Measurements from ENCODE around the gene CEP55.
A peak's percentile ranks its signal among the peaks of the same experiment; 100 is the strongest.
"Not testable (repeated sequence)": the region's sequence is repeated elsewhere in the genome, so short reads cannot be mapped to it uniquely, and the experiment has no call there.

Gene CEP55

DNA sequence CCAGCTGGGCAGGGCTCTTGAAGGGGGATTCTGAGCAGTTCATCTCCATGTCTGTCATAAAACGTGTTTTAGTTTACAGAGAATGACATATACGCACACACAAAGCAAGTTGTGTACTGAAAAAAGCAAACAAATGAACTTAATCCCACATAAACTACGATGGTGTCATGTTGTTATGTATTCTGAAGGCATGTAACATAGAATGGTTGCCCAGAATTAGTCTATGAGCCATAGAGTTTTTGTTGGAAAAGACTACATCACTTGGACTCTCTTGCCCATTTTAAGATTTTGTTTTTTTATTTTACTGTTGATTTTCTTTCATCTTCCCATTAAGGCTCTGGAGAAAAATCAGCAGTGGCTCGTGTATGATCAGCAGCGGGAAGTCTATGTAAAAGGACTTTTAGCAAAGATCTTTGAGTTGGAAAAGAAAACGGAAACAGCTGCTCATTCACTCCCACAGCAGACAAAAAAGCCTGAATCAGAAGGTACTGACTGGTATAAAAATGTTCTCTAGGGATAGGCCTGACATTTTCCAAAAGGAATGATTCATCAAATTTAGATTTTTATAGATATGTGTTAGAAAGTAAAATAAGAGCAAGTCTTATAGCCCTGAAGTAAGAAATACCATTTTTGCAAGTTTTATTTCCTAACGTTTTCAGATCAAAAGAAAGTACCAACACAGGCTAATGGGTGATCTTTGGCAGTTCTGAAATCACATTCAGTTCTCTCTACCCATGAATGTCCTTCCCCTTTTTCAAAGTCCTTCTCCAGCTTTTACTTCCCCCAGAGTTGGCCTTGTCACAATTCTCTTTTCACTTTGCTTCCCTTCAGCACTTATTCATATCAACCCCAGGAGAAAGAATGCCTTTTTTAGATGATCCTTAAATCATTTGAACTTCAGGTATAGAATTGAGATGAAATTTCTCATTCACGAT lies 18.9 kb downstream of the CEP55 start:
- peak; percentile 57 for DNase-seq (ENCODE audit: low read depth)
- no peak overlapping the region for H3K4me3 ChIP-seq (replicated peaks; ENCODE audit: low read depth, low read length)
- TF ChIP-seq, protein P1, sequence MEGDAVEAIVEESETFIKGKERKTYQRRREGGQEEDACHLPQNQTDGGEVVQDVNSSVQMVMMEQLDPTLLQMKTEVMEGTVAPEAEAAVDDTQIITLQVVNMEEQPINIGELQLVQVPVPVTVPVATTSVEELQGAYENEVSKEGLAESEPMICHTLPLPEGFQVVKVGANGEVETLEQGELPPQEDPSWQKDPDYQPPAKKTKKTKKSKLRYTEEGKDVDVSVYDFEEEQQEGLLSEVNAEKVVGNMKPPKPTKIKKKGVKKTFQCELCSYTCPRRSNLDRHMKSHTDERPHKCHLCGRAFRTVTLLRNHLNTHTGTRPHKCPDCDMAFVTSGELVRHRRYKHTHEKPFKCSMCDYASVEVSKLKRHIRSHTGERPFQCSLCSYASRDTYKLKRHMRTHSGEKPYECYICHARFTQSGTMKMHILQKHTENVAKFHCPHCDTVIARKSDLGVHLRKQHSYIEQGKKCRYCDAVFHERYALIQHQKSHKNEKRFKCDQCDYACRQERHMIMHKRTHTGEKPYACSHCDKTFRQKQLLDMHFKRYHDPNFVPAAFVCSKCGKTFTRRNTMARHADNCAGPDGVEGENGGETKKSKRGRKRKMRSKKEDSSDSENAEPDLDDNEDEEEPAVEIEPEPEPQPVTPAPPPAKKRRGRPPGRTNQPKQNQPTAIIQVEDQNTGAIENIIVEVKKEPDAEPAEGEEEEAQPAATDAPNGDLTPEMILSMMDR (IDR thresholded peaks at IDR 0.05; ENCODE audit: low read length, missing control alignments): no peak

DNA sequence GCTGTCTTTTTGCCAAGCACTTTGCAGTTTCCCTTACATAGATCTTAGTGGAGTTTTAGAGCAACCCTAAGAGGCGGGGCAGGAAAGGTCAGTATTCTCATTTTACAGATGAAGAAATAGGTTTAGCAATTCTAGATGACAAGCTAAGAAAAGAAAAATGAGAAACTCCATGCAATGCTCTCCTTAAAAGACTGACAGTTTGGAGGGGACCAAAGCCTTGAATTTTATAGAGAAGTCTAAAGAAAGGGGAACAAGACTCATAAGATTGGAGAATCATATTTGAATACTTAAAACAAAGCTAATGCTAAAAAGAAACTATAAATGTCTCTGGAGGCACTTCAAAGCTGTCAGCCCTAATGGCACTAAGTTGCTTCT lies 19.6 kb downstream of the CEP55 start:
- DNase-seq (ENCODE audit: low read depth): peak; percentile 14
- TF ChIP-seq, protein P1 (IDR thresholded peaks at IDR 0.05; ENCODE audit: low read length, missing control alignments): no peak
- no peak overlapping the region for H3K4me3 ChIP-seq (replicated peaks; ENCODE audit: low read depth, low read length)

DNA sequence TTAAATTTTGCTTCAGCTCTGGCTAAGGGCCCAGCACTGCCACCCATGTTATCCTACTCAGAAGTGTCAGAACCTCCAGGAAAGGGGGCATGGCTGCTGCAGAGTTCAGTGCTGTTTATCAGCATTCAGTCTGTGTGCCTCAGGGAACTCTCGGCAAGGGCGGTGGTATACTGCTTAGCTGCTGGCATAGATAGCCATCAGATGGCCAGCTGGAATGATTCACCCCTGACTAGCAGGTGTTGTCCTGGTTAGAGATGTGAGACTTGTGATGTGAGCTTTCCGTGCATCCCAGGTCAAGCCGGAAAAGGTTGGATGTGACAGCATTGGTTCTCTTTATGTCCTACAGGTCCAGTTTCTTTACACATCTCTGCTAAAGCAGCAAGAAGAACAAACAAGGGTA lies 22.1 kb downstream of the CEP55 start:
- TF ChIP-seq, protein P1 (IDR thresholded peaks at IDR 0.05; ENCODE audit: low read length, missing control alignments): no peak
- H3K4me3 ChIP-seq (replicated peaks; ENCODE audit: low read depth, low read length): no peak overlapping the region

DNA sequence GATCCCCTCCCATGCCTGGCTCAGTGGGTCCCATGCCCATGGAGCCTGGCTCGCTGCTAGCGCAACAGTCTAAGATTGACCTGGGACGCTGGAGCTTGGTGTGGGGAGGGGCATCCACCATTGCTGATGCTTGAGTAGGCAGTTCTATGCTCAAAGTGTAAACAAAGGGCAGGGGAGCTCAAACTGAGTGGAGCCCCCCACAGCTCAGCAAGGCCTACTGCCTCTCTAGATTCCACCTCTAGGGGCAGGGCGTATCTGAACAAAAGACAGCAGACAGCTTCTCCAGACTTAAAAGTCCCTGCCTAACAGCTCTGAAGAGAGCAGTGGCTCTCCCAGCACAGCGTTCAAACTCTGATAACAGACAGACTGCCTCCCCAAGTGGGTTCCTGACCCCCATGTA lies 38.9 kb downstream of the CEP55 start:
- no peak for DNase-seq (ENCODE audit: low read depth)
- H3K4me3 ChIP-seq (replicated peaks; ENCODE audit: low read depth, low read length): no peak overlapping the region
- TF ChIP-seq, protein P1 (IDR thresholded peaks at IDR 0.05; ENCODE audit: low read length, missing control alignments): no peak

More for the DNA sequence above, 22.1 kb downstream of the CEP55 start:
- DNase-seq (ENCODE audit: low read depth): no peak

DNA sequence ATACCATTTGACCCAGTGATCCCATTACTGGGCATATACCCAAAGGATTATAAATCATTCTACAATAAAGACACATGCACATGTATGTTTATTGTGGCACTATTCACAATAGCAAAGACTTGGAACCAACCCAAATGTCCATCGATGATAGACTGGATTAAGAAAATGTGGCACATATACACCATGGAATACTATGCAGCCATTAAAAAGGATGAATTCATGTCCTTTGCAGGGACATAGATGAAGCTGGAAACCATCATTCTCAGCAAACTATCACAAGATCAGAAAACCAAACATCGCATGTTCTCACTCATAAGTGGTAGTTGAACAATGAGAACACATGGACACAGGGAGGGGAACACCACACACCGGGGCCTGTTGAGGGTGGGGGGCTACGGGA lies 44.5 kb downstream of the CEP55 start:
- H3K4me3 ChIP-seq (replicated peaks; ENCODE audit: low read depth, low read length); DNase-seq (ENCODE audit: low read depth): not testable (repeated sequence)

DNA sequence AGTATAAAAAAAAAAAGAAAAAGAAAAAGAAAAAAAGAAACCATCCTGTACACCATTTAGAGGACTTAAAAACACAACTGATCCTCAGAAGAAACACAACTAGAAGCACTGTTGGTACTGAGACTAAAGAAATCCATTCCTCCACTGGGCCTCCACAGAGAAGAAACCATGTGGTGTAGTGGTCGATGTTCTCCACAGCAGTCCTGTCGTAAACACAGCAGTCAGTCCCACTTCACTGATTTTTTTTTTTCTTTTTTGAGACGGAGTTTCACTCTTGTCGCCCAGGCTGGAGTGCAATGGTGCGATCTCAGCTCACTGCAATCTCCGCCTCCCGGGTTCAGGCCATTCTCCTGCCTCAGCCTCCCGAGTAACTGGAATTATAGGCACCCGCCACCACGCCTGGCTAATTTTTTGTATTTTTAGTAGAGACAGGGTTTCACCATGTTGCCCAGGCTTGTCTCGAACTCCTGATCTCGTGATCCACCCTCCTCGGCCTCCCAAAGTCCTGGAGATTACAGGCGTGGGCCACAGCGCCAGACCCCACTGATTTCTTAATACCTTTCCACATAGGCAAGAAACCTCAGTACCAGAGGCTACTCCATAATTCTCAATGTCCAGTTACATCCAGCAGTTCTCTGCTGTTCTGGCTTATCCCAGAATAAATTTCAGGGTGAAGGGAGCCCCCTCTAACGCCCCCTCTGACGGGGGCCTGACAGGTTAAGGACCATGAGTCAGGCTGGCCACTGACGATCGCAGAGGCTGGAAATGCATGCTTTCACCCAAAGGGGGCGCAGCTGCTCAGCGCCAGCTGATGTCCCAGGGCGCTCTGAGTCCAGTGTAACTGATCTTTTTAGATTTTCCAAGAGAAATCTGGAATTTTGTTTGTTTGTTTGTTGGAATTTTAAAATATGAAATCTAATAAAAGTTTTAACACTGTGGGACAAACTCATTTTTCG lies 45.3 kb downstream of the CEP55 start:
- DNase-seq (ENCODE audit: low read depth): peak; percentile 65
- H3K4me3 ChIP-seq (replicated peaks; ENCODE audit: low read depth, low read length): peak overlapping the region; percentile 41
- TF ChIP-seq, protein P1 (IDR thresholded peaks at IDR 0.05; ENCODE audit: low read length, missing control alignments): peak; percentile 94

DNA sequence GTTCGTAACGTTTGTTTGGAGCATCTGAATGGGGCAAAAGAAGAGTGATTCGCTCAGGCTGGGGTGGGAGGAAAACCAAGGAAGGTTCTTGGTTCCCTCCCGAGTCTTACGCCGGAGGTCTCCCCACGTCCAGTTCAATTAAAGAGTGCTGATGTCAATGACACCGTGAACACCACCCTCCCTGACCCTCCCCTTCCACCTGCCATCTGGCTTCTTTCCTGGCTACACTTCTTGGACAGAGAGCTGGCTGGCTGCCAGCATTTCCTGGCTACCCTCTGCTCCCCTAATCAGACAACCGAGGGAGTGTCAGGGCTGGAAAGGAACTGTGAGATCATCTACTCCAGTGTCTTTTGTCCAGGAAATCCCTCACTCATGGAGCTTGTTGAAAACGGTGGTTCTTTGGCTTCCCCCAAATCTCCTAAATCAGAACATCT lies 46.0 kb downstream of the CEP55 start:
- peak; percentile 61 for DNase-seq (ENCODE audit: low read depth)
- TF ChIP-seq, protein P1 (IDR thresholded peaks at IDR 0.05; ENCODE audit: low read length, missing control alignments): no peak
- peak overlapping the region; percentile 41 for H3K4me3 ChIP-seq (replicated peaks; ENCODE audit: low read depth, low read length)

DNA sequence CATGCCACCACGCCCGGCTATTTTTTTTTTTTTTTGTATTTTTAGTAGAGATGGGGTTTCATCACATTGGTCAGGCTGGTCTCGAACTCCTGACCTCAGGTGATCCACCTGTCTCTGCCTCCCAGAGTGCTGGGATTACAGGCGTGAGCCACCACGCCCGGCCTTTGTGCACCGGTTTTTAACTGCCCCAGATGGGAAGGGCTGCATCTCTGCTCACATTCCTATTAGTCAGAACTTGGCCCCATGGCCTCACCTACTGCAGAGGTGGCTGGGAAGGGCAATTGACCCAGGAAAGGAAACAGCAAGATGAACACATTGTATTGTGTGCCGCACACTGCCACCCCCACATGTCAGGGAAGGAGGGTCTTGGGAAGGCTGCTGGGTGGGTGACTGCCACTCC lies 50.6 kb downstream of the CEP55 start:
- not testable (repeated sequence) for H3K4me3 ChIP-seq (replicated peaks; ENCODE audit: low read depth, low read length); DNase-seq (ENCODE audit: low read depth)

All from fibroblast of pulmonary artery (primary cell).